GM19099 (cell line): Measurements from ENCODE around the gene FOXF1.

ENCODE experiments used
- POLR2A ChIP-seq: IDR thresholded peaks from 3 replicates; pipeline ENCODE4 v1.6.1; 2011; ENCODE audit warnings: low read depth; ENCODE audit not compliant: insufficient read length; ENCODE audit errors: extremely low read depth

FOXF1 gene

GRCh38 chr16:86515777-86516622 lies 5.7 kb downstream of the FOXF1 start:
- TF ChIP-seq POLR2A = no peak

- TF ChIP-seq POLR2A = no peak
Observed at GRCh38 chr16:86516623-86517003, 6.3 kb downstream of the FOXF1 start.

GRCh38 chr16:86517033-86517432 lies 6.7 kb downstream of the FOXF1 start:
- no peak for TF ChIP-seq POLR2A

GRCh38 chr16:86517652-86518258 lies 7.4 kb downstream of the FOXF1 start:
- TF ChIP-seq POLR2A = no peak

- TF ChIP-seq POLR2A = no peak
Observed at GRCh38 chr16:86519007-86519648, 8.8 kb downstream of the FOXF1 start.

- no peak for TF ChIP-seq POLR2A
Observed at GRCh38 chr16:86519649-86520316, 9.5 kb downstream of the FOXF1 start.

GRCh38 chr16:86520317-86521210 lies 10.2 kb downstream of the FOXF1 start:
- no peak for TF ChIP-seq POLR2A

- TF ChIP-seq POLR2A = no peak
Observed at GRCh38 chr16:86521236-86522197, 11.2 kb downstream of the FOXF1 start.

GRCh38 chr16:86522634-86523033 lies 12.3 kb downstream of the FOXF1 start:
- no peak for TF ChIP-seq POLR2A

- TF ChIP-seq POLR2A = no peak
Observed at GRCh38 chr16:86523166-86523740, 12.9 kb downstream of the FOXF1 start.

GRCh38 chr16:86524029-86524428 lies 13.7 kb downstream of the FOXF1 start:
- no peak for TF ChIP-seq POLR2A

- TF ChIP-seq POLR2A = no peak
Observed at GRCh38 chr16:86525696-86526095, 15.4 kb downstream of the FOXF1 start.

GRCh38 chr16:86527366-86527765 lies 17.0 kb downstream of the FOXF1 start:
- TF ChIP-seq POLR2A = no peak
